ENCODE data around the gene RNF5. TPM values are rescaled to one million over a fixed set of nuclear protein-coding genes. Genes with fewer than 3 reads are reported as not detected.

The RNF5 gene
- total RNA-seq, 1 experiment from 2014 or later, result 82.3 TPM

- ATAC-seq, result peak; percentile 57; the same call in 1 of the 2 replicates
- CTCF ChIA-PET, result no interaction called here
Measured at GRCh38 chr6:32168807-32169591, 9.2 kb upstream of the RNF5 start.

GRCh38 chr6:32170294-32170693 is 7.9 kb upstream of the RNF5 start:
- TF ChIP-seq POLR2AphosphoS5 (IDR thresholded peaks at IDR 0.05; ENCODE audit: low read depth, low read length), result no peak
- no peak for TF ChIP-seq TCF7L2 (IDR thresholded peaks at IDR 0.05; ENCODE audit: low read depth, low read length)
- no peak for TF ChIP-seq CTCF (IDR thresholded peaks at IDR 0.05)
- no peak for TF ChIP-seq SIN3A (IDR thresholded peaks at IDR 0.05; ENCODE audit: borderline replicate concordance, insufficient read depth, low read depth, low read length)
- TF ChIP-seq REST (IDR thresholded peaks at IDR 0.05; ENCODE audit: insufficient read depth in 1 of 2, low read depth in 2 of 2, low read length in 1 of 2), result no peak
- in situ Hi-C loops (cut with HindIII; ENCODE audit: low pct_unique_long_range_greater_than_20kb, low sequenced_read_pairs), result no loop called here
- BruUV-seq (replicated peaks), result no TSS peak
- Histone ChIP-seq H3K27ac (ENCODE audit: low read length) (no peak overlapping the region), H3K36me3 (ENCODE audit: control insufficient read depth, insufficient read depth, low read length) (0 out of 2 replicates have a peak, but pooled peaks cover 4% of the 10 kb centered on the region), H3K4me1 (ENCODE audit: control insufficient read depth, insufficient read depth, low read length) (peaks cover 18% of the 10 kb centered on the region), H3K4me3 (ENCODE audit: low read depth in 2 of 2, low read length in 2 of 2) (no peak overlapping the region), H3K9me3 (ENCODE audit: control insufficient read depth, insufficient read depth, low read depth, low read length) (no peaks in the 10 kb centered on the region), H3K27me3 (ENCODE audit: control insufficient read depth, insufficient read depth, low read length) (no peaks in the 10 kb centered on the region)
- intact Hi-C loops (cut with micrococcal nuclease; ENCODE audit: unreplicated experiment), result no loop called here
- ChIA-PET POLR2A (no interaction called here), CTCF (no interaction called here)
- DNase-seq (ENCODE audit: low read depth, low spot score), result no peak
- ATAC-seq, result no peak

More at GRCh38 chr6:32168807-32169591, 9.2 kb upstream of the RNF5 start:
- Histone ChIP-seq H3K4me1 (ENCODE audit: control insufficient read depth, insufficient read depth, low read length) (peaks cover 7% of the 10 kb centered on the region; the same call in 1 of the 2 replicates), H3K36me3 (ENCODE audit: control insufficient read depth, insufficient read depth, low read length) (0 out of 2 replicates have a peak, but pooled peaks cover 2% of the 10 kb centered on the region), H3K27me3 (ENCODE audit: control insufficient read depth, insufficient read depth, low read length) (no peaks in the 10 kb centered on the region), H3K4me3 (ENCODE audit: low read depth in 2 of 2, low read length in 2 of 2) (no peak overlapping the region), H3K27ac (ENCODE audit: low read length) (no peak overlapping the region), H3K9me3 (ENCODE audit: control insufficient read depth, insufficient read depth, low read depth, low read length) (no peaks in the 10 kb centered on the region)
- BruUV-seq (replicated peaks), result no TSS peak
- intact Hi-C loops (cut with micrococcal nuclease; ENCODE audit: unreplicated experiment), result no loop called here
- no peak for DNase-seq (ENCODE audit: low read depth, low spot score)
- POLR2A ChIA-PET, result no interaction called here
- in situ Hi-C loops (cut with HindIII; ENCODE audit: low pct_unique_long_range_greater_than_20kb, low sequenced_read_pairs), result no loop called here
- no peak for TF ChIP-seq TCF7L2 (IDR thresholded peaks at IDR 0.05; ENCODE audit: low read depth, low read length)
- TF ChIP-seq REST (IDR thresholded peaks at IDR 0.05; ENCODE audit: insufficient read depth in 1 of 2, low read depth in 2 of 2, low read length in 1 of 2), result no peak
- TF ChIP-seq CTCF (IDR thresholded peaks at IDR 0.05), result no peak; the same call in 1 of the 2 replicates
- no peak for TF ChIP-seq POLR2AphosphoS5 (IDR thresholded peaks at IDR 0.05; ENCODE audit: low read depth, low read length)
- TF ChIP-seq SIN3A (IDR thresholded peaks at IDR 0.05; ENCODE audit: borderline replicate concordance, insufficient read depth, low read depth, low read length), result no peak

Data from Panc1 (cell line).